ENCODE data around the gene ZBTB44.

The ZBTB44 gene

GRCh38 chr11:130180491-130180890 lies 134.2 kb downstream of the ZBTB44 start:
- in situ Hi-C loops (cut with MboI; ENCODE audit: low sequenced_read_pairs) = no loop called here

- in situ Hi-C loops (cut with MboI; ENCODE audit: low sequenced_read_pairs) = no loop called here
Observed at GRCh38 chr11:130179396-130180306, 135.1 kb downstream of the ZBTB44 start.

- in situ Hi-C loops (cut with MboI; ENCODE audit: low sequenced_read_pairs) = no loop called here
Observed at GRCh38 chr11:130178441-130179339, 136.0 kb downstream of the ZBTB44 start.

- in situ Hi-C loops (cut with MboI; ENCODE audit: low sequenced_read_pairs) = no loop called here
Observed at GRCh38 chr11:130177782-130178181, 136.9 kb downstream of the ZBTB44 start.
